ENCODE data around the gene GZMA.

DNA sequence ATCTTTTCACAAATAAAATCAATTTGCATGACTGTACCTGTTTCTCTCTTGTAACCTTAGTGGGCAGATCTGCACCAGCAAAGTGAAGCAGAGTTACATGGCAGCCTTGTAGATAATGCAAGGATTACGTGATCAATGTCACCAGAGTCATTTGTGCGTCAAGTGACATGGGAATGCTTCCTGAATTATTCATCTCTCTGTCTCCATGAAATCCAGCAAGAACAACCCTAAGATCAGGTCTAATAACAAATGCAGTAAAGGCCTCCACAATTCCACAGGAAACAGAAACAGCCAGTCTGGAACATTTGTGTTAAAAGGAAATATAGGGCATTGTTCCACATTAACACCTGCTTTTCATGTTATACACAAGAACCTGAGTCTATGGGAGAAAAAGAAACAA, 7.8 kb downstream of the GZMA start:
- TF ChIP-seq POLR2A (IDR thresholded peaks at IDR 0.05; ENCODE audit: low read length) (no peak), GATA1 (IDR thresholded peaks at IDR 0.05; ENCODE audit: low read depth, low read length) (no peak)
